RWPE2 (cell line): Measurements from ENCODE around the gene ADAMTS5.

Source experiments
- ATAC-seq: fragments of 200-7000 bp; cut with Tn5 transposase; 3 replicates; pipeline ENCODE4 v1.9.1; 2021; ENCODE audit warnings: low read depth
- DNase-seq: peaks from one replicate; pipeline ENCODE4 v3.0.0-alpha.2; 2020; ENCODE audit warnings: low spot score
- H3K27ac ChIP-seq: fragments of 450-650 bp; 2 replicates; pipeline ENCODE4 v1.5.1; 2017; ENCODE audit warnings: mild to moderate bottlenecking; ENCODE audit not compliant: poor library complexity, severe bottlenecking
- H3K27me3 ChIP-seq: fragments of 250-450 bp; sonication (Bioruptor Pico); 2 replicates; pipeline ENCODE4 v1.5.1; 2021; ENCODE audit warnings: mild to moderate bottlenecking, moderate library complexity; ENCODE audit not compliant: insufficient read depth, poor library complexity, severe bottlenecking
- H3K36me3 ChIP-seq: fragments of 250-450 bp; sonication (Bioruptor Pico); 2 replicates; pipeline ENCODE4 v1.5.1; 2020; ENCODE audit warnings: low read depth, mild to moderate bottlenecking, moderate library complexity
- H3K4me1 ChIP-seq: fragments of 250-450 bp; sonication (Bioruptor Pico); 2 replicates; pipeline ENCODE4 v1.5.1; 2021; ENCODE audit warnings: mild to moderate bottlenecking, moderate library complexity; ENCODE audit not compliant: insufficient read depth, poor library complexity, severe bottlenecking
- H3K4me3 ChIP-seq: fragments of 250-450 bp; sonication (Bioruptor Pico); 2 replicates; pipeline ENCODE4 v1.5.1; 2021; ENCODE audit warnings: mild to moderate bottlenecking, moderate library complexity; ENCODE audit not compliant: severe bottlenecking
- H3K9me3 ChIP-seq: fragments of 250-450 bp; sonication (Bioruptor Pico); 2 replicates; pipeline ENCODE4 v1.5.1; 2021; ENCODE audit warnings: mild to moderate bottlenecking, moderate library complexity; ENCODE audit not compliant: severe bottlenecking
- TF ChIP-seq, protein P1 (sequence below): fragments of 450-650 bp; IDR thresholded peaks from one replicate; pipeline ENCODE4 v1.5.1; 2017; ENCODE audit warnings: mild to moderate bottlenecking, moderate library complexity; ENCODE audit not compliant: poor library complexity, severe bottlenecking

The ADAMTS5 gene

DNA sequence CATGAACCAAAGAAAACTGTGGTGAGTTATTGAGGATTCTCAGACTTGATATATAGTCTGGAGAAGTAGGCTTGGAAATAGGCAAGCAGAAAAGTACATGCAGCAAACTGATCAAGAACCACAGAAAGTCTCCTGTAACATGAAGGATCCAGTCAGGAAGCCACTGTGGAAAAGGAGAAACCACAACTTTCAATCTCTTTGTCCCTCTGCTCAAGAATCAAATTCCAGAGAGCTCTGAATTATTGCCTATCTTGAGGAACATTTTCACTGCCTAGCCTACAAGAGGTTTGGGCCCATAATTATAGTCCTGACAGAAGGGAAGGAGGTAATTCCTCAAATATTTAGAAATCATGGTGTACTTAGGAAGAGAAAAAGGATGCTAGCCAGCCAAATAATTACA, 78.6 kb downstream of the ADAMTS5 start:
- Histone ChIP-seq H3K36me3 (no peaks in the 10 kb centered on the region), H3K4me1 (no peaks in the 10 kb centered on the region), H3K4me3 (no peak overlapping the region), H3K27ac (no peak overlapping the region), H3K27me3 (no peaks in the 10 kb centered on the region), H3K9me3 (no peaks in the 10 kb centered on the region)
- TF ChIP-seq, protein P1, sequence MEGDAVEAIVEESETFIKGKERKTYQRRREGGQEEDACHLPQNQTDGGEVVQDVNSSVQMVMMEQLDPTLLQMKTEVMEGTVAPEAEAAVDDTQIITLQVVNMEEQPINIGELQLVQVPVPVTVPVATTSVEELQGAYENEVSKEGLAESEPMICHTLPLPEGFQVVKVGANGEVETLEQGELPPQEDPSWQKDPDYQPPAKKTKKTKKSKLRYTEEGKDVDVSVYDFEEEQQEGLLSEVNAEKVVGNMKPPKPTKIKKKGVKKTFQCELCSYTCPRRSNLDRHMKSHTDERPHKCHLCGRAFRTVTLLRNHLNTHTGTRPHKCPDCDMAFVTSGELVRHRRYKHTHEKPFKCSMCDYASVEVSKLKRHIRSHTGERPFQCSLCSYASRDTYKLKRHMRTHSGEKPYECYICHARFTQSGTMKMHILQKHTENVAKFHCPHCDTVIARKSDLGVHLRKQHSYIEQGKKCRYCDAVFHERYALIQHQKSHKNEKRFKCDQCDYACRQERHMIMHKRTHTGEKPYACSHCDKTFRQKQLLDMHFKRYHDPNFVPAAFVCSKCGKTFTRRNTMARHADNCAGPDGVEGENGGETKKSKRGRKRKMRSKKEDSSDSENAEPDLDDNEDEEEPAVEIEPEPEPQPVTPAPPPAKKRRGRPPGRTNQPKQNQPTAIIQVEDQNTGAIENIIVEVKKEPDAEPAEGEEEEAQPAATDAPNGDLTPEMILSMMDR = no peak
- ATAC-seq = no peak
- no peak for DNase-seq

DNA sequence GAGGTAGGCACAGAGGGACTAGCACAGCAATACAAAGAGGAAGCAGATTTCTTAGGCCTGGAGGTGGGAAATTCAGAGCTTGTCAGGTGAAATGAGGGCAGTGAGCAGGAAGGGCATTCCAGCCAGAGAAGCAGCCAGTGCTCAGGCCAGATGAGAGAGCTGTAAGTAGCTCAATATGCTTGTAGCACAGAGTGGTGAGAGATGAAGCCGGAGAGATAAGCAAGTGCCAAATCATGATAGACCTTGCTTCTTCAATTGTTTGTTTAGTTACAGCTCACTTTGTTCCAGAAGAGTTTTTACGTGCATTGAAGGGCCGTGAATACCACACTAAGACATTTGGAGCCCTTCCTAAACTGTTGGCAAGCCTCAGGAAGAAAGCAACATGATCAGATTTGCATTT, 79.6 kb downstream of the ADAMTS5 start:
- H3K36me3 ChIP-seq = no peaks in the 10 kb centered on the region
- TF ChIP-seq, protein P1 = no peak
- H3K27ac ChIP-seq = no peak overlapping the region
- H3K4me1 ChIP-seq = no peaks in the 10 kb centered on the region
- ATAC-seq (no peak), DNase-seq (no peak)
- no peaks in the 10 kb centered on the region for H3K9me3 ChIP-seq
- no peak overlapping the region for H3K4me3 ChIP-seq
- no peaks in the 10 kb centered on the region for H3K27me3 ChIP-seq

DNA sequence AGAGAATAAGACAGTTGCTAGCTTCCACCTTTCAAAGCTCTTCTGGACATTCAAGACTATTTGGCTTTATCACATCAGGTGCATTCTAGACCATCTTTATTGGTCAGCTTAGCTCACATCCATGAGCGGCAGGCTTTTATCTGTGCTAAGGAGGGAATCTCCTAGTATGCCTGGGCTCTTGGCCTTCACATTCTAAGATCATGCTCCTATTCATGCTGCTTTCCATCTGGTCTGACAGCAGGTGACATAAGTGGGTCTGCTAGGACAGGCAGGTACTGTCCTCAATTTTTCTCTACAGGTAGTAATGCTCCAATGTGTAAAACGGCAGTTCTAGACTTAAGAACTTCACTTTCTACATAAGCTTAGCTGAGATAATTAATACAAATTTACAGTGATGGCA, 82.5 kb downstream of the ADAMTS5 start:
- TF ChIP-seq, protein P1 = no peak
- ATAC-seq (no peak), DNase-seq (no peak)
- Histone ChIP-seq H3K9me3 (no peaks in the 10 kb centered on the region), H3K4me3 (no peak overlapping the region), H3K36me3 (no peaks in the 10 kb centered on the region), H3K4me1 (no peaks in the 10 kb centered on the region), H3K27ac (no peak overlapping the region), H3K27me3 (no peaks in the 10 kb centered on the region)

DNA sequence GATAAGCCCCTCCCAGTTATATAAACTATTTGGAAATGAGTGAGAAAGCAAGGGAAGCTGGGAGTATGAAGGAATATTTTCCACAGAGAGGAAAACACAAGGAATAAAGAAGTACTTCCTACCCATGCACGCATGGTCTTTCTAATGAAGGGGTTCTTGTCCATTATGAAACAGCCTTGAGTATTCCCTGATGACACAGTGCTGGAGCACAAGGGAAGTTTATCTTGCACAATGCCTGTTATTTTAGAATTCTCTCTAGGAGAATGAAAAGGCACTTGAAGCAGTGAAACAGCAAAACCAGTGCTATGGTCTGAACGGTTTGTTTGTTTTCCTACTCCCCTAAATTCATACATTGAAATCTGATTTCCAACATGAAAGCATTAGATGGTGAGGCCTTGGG, 83.1 kb downstream of the ADAMTS5 start:
- Histone ChIP-seq H3K36me3 (no peaks in the 10 kb centered on the region), H3K4me3 (no peak overlapping the region), H3K27ac (no peak overlapping the region), H3K4me1 (no peaks in the 10 kb centered on the region), H3K9me3 (no peaks in the 10 kb centered on the region), H3K27me3 (no peaks in the 10 kb centered on the region)
- no peak for DNase-seq
- no peak for ATAC-seq
- TF ChIP-seq, protein P1 = no peak

DNA sequence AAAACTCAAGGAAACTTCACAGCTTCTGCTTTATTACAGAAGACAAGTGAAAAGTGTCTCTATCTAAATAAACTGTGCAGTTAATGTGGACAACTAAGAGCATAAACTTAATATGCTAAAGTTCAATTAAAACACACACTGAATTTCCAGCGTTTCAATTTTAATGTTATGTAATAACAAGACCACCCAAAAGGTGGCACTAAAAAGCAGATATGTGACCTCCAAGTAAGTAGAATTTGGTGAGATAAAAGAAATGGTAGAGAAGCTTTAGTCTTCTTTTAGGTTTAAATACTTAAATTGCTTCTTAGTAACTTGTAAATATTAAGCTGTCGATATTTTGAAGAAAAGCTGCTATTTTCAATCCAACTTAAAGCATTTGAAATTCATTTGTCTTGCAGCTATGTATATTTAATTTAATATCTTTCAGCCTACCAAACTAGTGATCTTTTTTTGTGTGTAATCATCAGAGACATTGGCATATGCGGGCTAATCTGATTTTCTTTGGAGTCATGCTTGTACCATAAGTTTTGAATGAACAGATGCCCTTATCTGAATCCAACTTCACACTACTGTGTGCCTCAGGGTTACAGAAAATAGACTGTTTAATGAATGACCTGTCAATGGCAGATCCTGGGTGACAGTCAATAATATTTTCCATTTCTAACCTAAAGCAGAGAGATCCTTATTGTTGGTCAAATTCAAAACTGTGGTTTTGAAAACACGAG, 85.2 kb downstream of the ADAMTS5 start:
- H3K4me1 ChIP-seq = no peaks in the 10 kb centered on the region
- no peak overlapping the region for H3K27ac ChIP-seq
- ATAC-seq = no peak
- no peak for DNase-seq
- H3K27me3 ChIP-seq = no peaks in the 10 kb centered on the region
- TF ChIP-seq, protein P1 = peak; percentile 42
- H3K36me3 ChIP-seq = no peaks in the 10 kb centered on the region
- no peak overlapping the region for H3K4me3 ChIP-seq
- H3K9me3 ChIP-seq = no peaks in the 10 kb centered on the region
